ENCODE data around the gene FOXN3. TPM values are rescaled to one million over a fixed set of nuclear protein-coding genes. Genes with fewer than 3 reads are reported as not detected.

FOXN3 gene
- polyA plus RNA-seq, 1 of the 3 experiments (the other 2 are of a cell fraction) = 9.8 TPM

- no peaks in the 10 kb centered on the region for H3K36me3 ChIP-seq (replicated peaks in 1 of 2; ENCODE audit: control insufficient read depth in 1 of 2, insufficient read depth in 2 of 2, low read length in 1 of 2)
Observed at GRCh38 chr14:89405712-89406111, 11.3 kb downstream of the FOXN3 start.

More at GRCh38 chr14:89405712-89406111, 11.3 kb downstream of the FOXN3 start:
- H3K4me3 ChIP-seq (ENCODE audit: low read depth in 2 of 2, low read length in 1 of 2) = no peak overlapping the region
- ChIA-PET POLR2A (no interaction called here), CTCF (interaction anchor here (1.4 kb wide), 1 partner anchor 9 kb away, joined by 4 read pairs; no protein-coding TSS in a partner anchor)
- H3K9me3 ChIP-seq = no peaks in the 10 kb centered on the region
- no peaks in the 10 kb centered on the region for H3K9me2 ChIP-seq
- no peak overlapping the region for H3K9ac ChIP-seq
- H3K4me2 ChIP-seq = no peak overlapping the region
- 98% methylated on average over 5 of the region's 5 CpGs for WGBS (ENCODE audit: low lambda C conversion rate)
- no peaks in the 10 kb centered on the region for H3K27me3 ChIP-seq (ENCODE audit: insufficient read depth)
- H3F3A ChIP-seq (replicated peaks; ENCODE audit: insufficient read depth) = no peaks in the 10 kb centered on the region
- no peak overlapping the region for H3K27ac ChIP-seq (ENCODE audit: low read depth in 2 of 2, low read length in 1 of 2)
- peaks cover 10% of the 10 kb centered on the region for H4K20me1 ChIP-seq (ENCODE audit: insufficient read depth)
- DNase-seq = no peak
- no peak for TF ChIP-seq FOSL2 (IDR thresholded peaks at IDR 0.05; ENCODE audit: borderline replicate concordance, low read depth)
- TF ChIP-seq, protein P1, sequence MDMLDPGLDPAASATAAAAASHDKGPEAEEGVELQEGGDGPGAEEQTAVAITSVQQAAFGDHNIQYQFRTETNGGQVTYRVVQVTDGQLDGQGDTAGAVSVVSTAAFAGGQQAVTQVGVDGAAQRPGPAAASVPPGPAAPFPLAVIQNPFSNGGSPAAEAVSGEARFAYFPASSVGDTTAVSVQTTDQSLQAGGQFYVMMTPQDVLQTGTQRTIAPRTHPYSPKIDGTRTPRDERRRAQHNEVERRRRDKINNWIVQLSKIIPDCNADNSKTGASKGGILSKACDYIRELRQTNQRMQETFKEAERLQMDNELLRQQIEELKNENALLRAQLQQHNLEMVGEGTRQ (IDR thresholded peaks at IDR 0.05; ENCODE audit: borderline replicate concordance, low read depth, low read length) = no peak
- no peak for TF ChIP-seq REST (IDR thresholded peaks at IDR 0.05; ENCODE audit: low read depth, low read length)
- TF ChIP-seq TCF12 (IDR thresholded peaks at IDR 0.05) = no peak
- TF ChIP-seq, protein P2, sequence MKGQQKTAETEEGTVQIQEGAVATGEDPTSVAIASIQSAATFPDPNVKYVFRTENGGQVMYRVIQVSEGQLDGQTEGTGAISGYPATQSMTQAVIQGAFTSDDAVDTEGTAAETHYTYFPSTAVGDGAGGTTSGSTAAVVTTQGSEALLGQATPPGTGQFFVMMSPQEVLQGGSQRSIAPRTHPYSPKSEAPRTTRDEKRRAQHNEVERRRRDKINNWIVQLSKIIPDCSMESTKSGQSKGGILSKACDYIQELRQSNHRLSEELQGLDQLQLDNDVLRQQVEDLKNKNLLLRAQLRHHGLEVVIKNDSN (IDR thresholded peaks at IDR 0.05; ENCODE audit: borderline replicate concordance, low read depth) = no peak
- TF ChIP-seq JUND (IDR thresholded peaks at IDR 0.05) = no peak
- TF ChIP-seq FOXM1 (IDR thresholded peaks at IDR 0.05; ENCODE audit: low read depth) = no peak
- no peak for TF ChIP-seq TAF1 (IDR thresholded peaks at IDR 0.05; ENCODE audit: borderline replicate concordance, low read depth, low read length)
- no peak for TF ChIP-seq YY1 (IDR thresholded peaks at IDR 0.05; ENCODE audit: low read depth)
- TF ChIP-seq IRF3 (IDR thresholded peaks at IDR 0.05; ENCODE audit: low read depth, low read length) = no peak
- no peak for TF ChIP-seq SMC3 (IDR thresholded peaks at IDR 0.05; ENCODE audit: low read depth, low read length)
- TF ChIP-seq CHD2 (IDR thresholded peaks at IDR 0.05; ENCODE audit: low read length, partially characterized antibody) = no peak
- no peak for TF ChIP-seq FOXJ3 (CRISPR knock-in tag; IDR thresholded peaks at IDR 0.05)
- H3K4me1 ChIP-seq (ENCODE audit: control insufficient read depth in 1 of 2, insufficient read depth in 2 of 2, low read depth in 1 of 2, low read length in 1 of 2) = peaks cover 0 to 5% of the 10 kb centered on the region in 2 experiments; a peak in 1 of 4 replicates
- H3K79me2 ChIP-seq (ENCODE audit: insufficient read depth) = peaks cover 57% of the 10 kb centered on the region
- H2AFZ ChIP-seq (ENCODE audit: low read depth) = no peak overlapping the region

Data from SK-N-SH (cell line).